GM08714 (cell line): ENCODE results near the gene IGSF23.
"Not testable (repeated sequence)": the region's sequence is repeated elsewhere in the genome, so short reads cannot be mapped to it uniquely, and the experiment has no call there.

Source experiments
- H3K4me3 ChIP-seq: fragments of 200-500 bp; sonication (Bioruptor generic); 2 replicates; pipeline ENCODE4 v1.5.1; 2014; ENCODE audit warnings: mild to moderate bottlenecking, low read length, inconsistent platforms
- ZNF274 ChIP-seq: IDR thresholded peaks from 2 replicates; pipeline ENCODE4 v1.6.1; 2012; ENCODE audit warnings: mild to moderate bottlenecking, low read depth, low read length

The IGSF23 gene

GRCh38 chr19:44579663-44580365 is 33.5 kb upstream of the IGSF23 start:
- no peak overlapping the region for H3K4me3 ChIP-seq
- no peak for TF ChIP-seq ZNF274

GRCh38 chr19:44580366-44580895 is 32.9 kb upstream of the IGSF23 start:
- no peak for TF ChIP-seq ZNF274
- no peak overlapping the region for H3K4me3 ChIP-seq

- TF ChIP-seq ZNF274: no peak
- no peak overlapping the region for H3K4me3 ChIP-seq
Measured at GRCh38 chr19:44581288-44581687, 32.1 kb upstream of the IGSF23 start.

- no peak overlapping the region for H3K4me3 ChIP-seq
- no peak for TF ChIP-seq ZNF274
Measured at GRCh38 chr19:44582581-44583265, 30.6 kb upstream of the IGSF23 start.

- no peak overlapping the region for H3K4me3 ChIP-seq
- TF ChIP-seq ZNF274: no peak
Measured at GRCh38 chr19:44585371-44586133, 27.8 kb upstream of the IGSF23 start.

GRCh38 chr19:44587963-44588770 is 25.2 kb upstream of the IGSF23 start:
- TF ChIP-seq ZNF274: no peak

GRCh38 chr19:44588771-44589112 is 24.6 kb upstream of the IGSF23 start:
- H3K4me3 ChIP-seq: no peak overlapping the region
- TF ChIP-seq ZNF274: no peak

More at GRCh38 chr19:44587963-44588770, 25.2 kb upstream of the IGSF23 start:
- H3K4me3 ChIP-seq: no peak overlapping the region

GRCh38 chr19:44590245-44591059 is 22.9 kb upstream of the IGSF23 start:
- no peak for TF ChIP-seq ZNF274
- no peak overlapping the region for H3K4me3 ChIP-seq

- H3K4me3 ChIP-seq: not testable (repeated sequence)
Measured at GRCh38 chr19:44591340-44591993, 21.9 kb upstream of the IGSF23 start.

- H3K4me3 ChIP-seq: no peak overlapping the region
- no peak for TF ChIP-seq ZNF274
Measured at GRCh38 chr19:44592451-44592890, 20.9 kb upstream of the IGSF23 start.

GRCh38 chr19:44593294-44593693 is 20.1 kb upstream of the IGSF23 start:
- TF ChIP-seq ZNF274: no peak
- no peak overlapping the region for H3K4me3 ChIP-seq

GRCh38 chr19:44593866-44594266 is 19.5 kb upstream of the IGSF23 start:
- H3K4me3 ChIP-seq: not testable (repeated sequence)
